Progenitor cell of endocrine pancreas (in vitro differentiated cells): ENCODE data around the gene OR14J1. TPM values are rescaled to one million over a fixed set of nuclear protein-coding genes. Genes with fewer than 3 reads are reported as not detected.
"Not testable (repeated sequence)": the region's sequence is repeated elsewhere in the genome, so short reads cannot be mapped to it uniquely, and the experiment has no call there.

Experiments
- DNase-seq: peaks from one replicate; pipeline ENCODE4 v3.0.0; 2021; ENCODE audit warnings: low spot score; ENCODE audit not compliant: unreplicated experiment
- H3K27ac Mint-ChIP-seq: 2 replicates; pipeline ENCODE4 v1.8.0; 2021; ENCODE audit warnings: mild to moderate bottlenecking, moderate library complexity, mixed read lengths
- H3K27me3 Mint-ChIP-seq: 2 replicates; pipeline ENCODE4 v1.8.0; 2021; ENCODE audit warnings: mixed read lengths
- H3K36me3 Mint-ChIP-seq: 2 replicates; pipeline ENCODE4 v1.8.0; 2022; ENCODE audit warnings: mixed read lengths; ENCODE audit not compliant: insufficient read depth
- H3K4me1 Mint-ChIP-seq: 2 replicates; pipeline ENCODE4 v1.8.0; 2021; ENCODE audit warnings: low read depth, mixed read lengths
- H3K4me3 Mint-ChIP-seq: 2 replicates; pipeline ENCODE4 v1.8.0; 2021; ENCODE audit warnings: low read depth, mild to moderate bottlenecking, moderate library complexity, mixed read lengths
- H3K9me3 Mint-ChIP-seq: 2 replicates; pipeline ENCODE4 v1.8.0; 2021; ENCODE audit warnings: low read depth, mixed read lengths
- total RNA-seq: library from RNA; stranded (reverse); gene quantifications from 2 replicates; pipeline ENCODE4 v1.2.1, GENCODE V29; 2021
- TF ChIP-seq, protein P1 (sequence below): fragments of 200-600 bp; sonication (generic); IDR thresholded peaks from one replicate; pipeline ENCODE4 v1.5.0; 2021; ENCODE audit warnings: antibody characterized with exemption, mild to moderate bottlenecking; ENCODE audit not compliant: unreplicated experiment

OR14J1 gene
- total RNA-seq, 1 donor from 2014 or later: not detected

DNA sequence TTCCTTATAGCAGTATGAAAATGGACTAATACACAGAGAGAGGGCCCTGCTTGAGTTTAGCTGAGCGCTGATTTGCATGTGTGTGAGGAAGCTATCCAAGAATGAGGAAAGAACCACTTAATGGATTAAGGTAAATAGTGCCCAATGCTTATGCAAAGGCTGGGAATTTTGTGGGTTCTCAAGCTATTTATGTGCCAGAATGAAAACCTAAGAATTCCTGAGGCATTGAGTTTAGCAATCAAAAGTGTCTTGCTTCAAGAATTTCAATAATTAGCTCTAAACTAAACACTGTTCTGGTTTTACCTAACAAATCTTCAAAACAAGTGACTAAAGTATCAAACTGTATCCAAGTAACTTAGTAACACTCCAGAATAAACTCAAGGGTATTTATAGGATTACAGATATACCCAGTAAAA, 7.0 kb upstream of the OR14J1 start:
- Mint-ChIP-seq H3K36me3 (no peaks in the 10 kb centered on the region), H3K4me1 (no peaks in the 10 kb centered on the region), H3K4me3 (no peak overlapping the region), H3K27ac (no peak overlapping the region), H3K9me3 (no peaks in the 10 kb centered on the region), H3K27me3 (no peaks in the 10 kb centered on the region)
- TF ChIP-seq, protein P1, sequence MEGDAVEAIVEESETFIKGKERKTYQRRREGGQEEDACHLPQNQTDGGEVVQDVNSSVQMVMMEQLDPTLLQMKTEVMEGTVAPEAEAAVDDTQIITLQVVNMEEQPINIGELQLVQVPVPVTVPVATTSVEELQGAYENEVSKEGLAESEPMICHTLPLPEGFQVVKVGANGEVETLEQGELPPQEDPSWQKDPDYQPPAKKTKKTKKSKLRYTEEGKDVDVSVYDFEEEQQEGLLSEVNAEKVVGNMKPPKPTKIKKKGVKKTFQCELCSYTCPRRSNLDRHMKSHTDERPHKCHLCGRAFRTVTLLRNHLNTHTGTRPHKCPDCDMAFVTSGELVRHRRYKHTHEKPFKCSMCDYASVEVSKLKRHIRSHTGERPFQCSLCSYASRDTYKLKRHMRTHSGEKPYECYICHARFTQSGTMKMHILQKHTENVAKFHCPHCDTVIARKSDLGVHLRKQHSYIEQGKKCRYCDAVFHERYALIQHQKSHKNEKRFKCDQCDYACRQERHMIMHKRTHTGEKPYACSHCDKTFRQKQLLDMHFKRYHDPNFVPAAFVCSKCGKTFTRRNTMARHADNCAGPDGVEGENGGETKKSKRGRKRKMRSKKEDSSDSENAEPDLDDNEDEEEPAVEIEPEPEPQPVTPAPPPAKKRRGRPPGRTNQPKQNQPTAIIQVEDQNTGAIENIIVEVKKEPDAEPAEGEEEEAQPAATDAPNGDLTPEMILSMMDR: no peak
- DNase-seq: no peak

- Mint-ChIP-seq H3K36me3 (no peaks in the 10 kb centered on the region), H3K27me3 (no peaks in the 10 kb centered on the region), H3K9me3 (no peaks in the 10 kb centered on the region), H3K4me1 (no peaks in the 10 kb centered on the region), H3K4me3 (no peak overlapping the region), H3K27ac (no peak overlapping the region)
- TF ChIP-seq, protein P1: no peak
- no peak for DNase-seq
Measured at GRCh38 chr6:29295181-29295585, 6.3 kb upstream of the OR14J1 start.

GRCh38 chr6:29295623-29296022, 5.9 kb upstream of the OR14J1 start:
- no peak overlapping the region for H3K4me3 Mint-ChIP-seq
- TF ChIP-seq, protein P1: no peak

DNA sequence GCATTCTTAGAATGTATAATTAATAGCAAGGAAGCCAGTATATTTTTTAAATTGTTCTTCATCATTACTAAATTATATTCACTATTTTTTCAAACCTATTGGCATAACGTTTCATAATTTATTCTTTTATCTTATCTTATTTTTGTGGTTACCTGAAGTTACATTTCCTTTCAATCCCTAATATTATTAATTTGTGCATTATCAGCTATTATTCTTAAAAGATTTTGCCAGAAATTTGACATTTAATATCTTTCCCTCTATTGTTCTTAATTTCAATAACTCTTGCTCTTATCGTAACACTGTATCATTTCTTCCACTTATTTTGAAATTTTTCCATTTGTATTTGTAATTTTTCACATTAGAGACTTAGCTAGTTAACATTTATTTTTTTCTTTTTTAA, 18.4 kb downstream of the OR14J1 start:
- H3K27ac Mint-ChIP-seq: no peak overlapping the region
- H3K27me3 Mint-ChIP-seq: no peaks in the 10 kb centered on the region
- H3K4me1 Mint-ChIP-seq: no peaks in the 10 kb centered on the region
- no peak overlapping the region for H3K4me3 Mint-ChIP-seq
- H3K36me3 Mint-ChIP-seq: no peaks in the 10 kb centered on the region
- TF ChIP-seq, protein P1: no peak
- H3K9me3 Mint-ChIP-seq: no peaks in the 10 kb centered on the region
- DNase-seq: no peak

More at GRCh38 chr6:29295623-29296022, 5.9 kb upstream of the OR14J1 start:
- no peak for DNase-seq
- no peaks in the 10 kb centered on the region for H3K27me3 Mint-ChIP-seq
- H3K4me1 Mint-ChIP-seq: no peaks in the 10 kb centered on the region
- no peaks in the 10 kb centered on the region for H3K36me3 Mint-ChIP-seq
- no peak overlapping the region for H3K27ac Mint-ChIP-seq
- no peaks in the 10 kb centered on the region for H3K9me3 Mint-ChIP-seq

- not testable (repeated sequence) for H3K36me3 Mint-ChIP-seq, H3K27me3 Mint-ChIP-seq, H3K27ac Mint-ChIP-seq, H3K4me1 Mint-ChIP-seq, H3K4me3 Mint-ChIP-seq, H3K9me3 Mint-ChIP-seq, DNase-seq
Measured at GRCh38 chr6:29323332-29323731, 21.8 kb downstream of the OR14J1 start.

GRCh38 chr6:29325777-29326176, 24.3 kb downstream of the OR14J1 start:
- no peaks in the 10 kb centered on the region for H3K9me3 Mint-ChIP-seq
- TF ChIP-seq, protein P1: no peak
- no peak overlapping the region for H3K4me3 Mint-ChIP-seq
- no peak for DNase-seq
- no peaks in the 10 kb centered on the region for H3K36me3 Mint-ChIP-seq
- no peaks in the 10 kb centered on the region for H3K27me3 Mint-ChIP-seq
- H3K27ac Mint-ChIP-seq: no peak overlapping the region
- H3K4me1 Mint-ChIP-seq: no peaks in the 10 kb centered on the region
